ENCODE results near the gene EPHB4.
A peak's percentile ranks its signal among the peaks of the same experiment; 100 is the strongest.
"Not testable (repeated sequence)": the region's sequence is repeated elsewhere in the genome, so short reads cannot be mapped to it uniquely, and the experiment has no call there.

EPHB4 gene

DNA sequence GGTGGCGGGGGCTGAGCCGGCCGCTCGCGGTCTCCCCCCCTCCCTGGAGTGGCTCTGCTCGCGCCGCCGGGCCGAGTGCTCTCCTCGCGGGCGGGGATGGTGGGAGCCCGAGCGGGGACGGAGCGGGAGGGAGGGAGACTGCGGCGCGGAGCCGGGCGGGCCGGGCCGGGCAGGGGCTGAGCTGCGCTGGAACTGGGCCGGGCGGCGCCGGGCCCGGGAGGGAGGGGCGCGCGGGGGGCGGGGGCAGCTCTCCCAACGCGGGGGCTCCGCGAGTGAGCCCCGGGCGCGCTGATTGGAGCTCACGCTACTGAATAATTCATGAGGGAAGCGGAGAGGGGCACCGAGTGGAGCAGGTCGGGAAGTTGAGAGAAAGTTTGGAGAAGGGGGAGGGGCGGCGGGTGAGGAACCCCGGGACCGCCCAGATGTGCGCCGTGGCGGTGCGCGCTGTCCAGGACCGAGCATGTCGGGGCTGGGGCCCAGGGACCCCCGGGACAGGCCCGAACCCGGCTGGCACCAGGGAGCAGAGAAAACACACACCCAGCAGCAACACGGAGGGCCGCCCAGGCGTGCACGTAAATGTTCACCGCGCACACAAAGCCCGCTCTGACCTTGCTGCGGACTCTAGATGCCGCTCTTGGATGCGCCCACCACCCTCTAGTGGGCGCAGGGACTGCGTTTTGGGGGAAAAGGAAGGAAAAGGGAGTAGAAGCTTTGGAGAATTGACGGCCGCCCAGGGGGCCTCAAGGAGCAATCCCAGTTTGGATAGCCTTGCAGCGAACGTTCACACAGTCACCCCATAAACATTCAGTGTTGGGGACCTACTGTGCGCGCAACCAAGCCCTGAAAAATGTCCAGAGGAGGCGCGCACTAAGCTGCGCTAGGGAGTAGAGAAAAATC lies at the start of gene EPHB4:
EPHB4 (minus strand) TSS at position 194 of the 897 bp plus-strand sequence. CDS start 493 bp downstream, outside the sequence.
- no peak for FAIRE-seq

DNA sequence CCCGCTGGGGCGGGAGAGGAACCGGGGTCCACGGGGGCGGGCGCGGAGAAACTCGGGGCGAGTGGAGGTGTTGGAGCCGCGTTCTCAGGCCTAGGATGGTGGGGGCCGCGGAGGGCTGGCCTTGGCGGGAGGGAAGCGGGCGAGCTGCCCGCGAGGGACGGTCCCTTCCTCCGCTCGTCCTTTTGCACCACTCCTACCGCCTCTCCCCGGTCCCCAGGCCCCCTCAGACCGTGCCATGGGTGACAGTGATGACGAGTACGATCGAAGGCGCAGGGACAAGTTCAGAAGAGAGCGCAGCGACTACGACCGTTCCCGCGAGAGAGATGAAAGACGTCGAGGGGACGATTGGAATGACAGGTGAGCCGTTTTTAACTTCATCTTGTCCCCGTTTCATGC lies 48.0 kb upstream of the EPHB4 start:
- FAIRE-seq, result no peak

DNA sequence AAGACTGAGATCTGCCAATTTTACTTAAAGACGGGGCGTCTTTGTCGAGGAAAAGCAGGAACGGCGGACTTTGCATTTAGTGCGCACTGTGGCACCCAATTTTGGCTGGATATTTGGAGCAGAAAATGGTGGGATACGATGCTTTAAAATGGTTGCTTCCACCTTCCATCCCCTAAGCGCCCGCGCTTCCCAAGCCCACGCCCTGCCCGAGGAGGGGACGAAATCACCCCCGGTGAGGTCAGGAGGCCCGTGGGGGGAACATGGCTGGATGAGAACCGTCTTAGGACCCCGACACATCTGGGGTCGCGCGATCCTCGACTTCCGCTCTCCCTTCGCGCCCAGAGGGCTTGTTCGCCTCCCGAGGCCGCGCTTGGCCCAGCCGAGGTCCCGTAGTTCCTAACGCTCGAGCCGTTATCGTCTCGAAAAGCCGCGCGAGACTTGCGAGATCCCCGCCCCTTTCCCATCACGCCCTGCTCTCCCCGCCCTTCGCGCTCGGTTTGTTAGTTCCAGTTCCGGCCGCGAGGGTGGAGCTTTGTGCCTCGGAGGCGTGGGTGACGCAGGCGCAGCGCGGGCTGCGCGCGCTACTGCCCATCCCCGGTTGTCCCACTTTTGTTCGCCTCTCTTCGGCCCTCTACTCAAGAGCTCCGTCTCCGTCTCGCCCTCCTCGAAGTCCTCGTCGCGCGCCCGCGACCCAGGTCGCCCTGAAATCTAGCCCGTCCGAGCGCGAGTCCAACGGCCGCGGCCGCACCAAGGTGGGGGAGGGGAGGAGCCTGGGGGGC lies 47.4 kb upstream of the EPHB4 start, which contains the start of gene SRRT:
SRRT (plus strand) TSS at position 527 of the 779 bp plus-strand sequence. CDS start 488 bp downstream, outside the sequence.
- FAIRE-seq, result peak; percentile 96

DNA sequence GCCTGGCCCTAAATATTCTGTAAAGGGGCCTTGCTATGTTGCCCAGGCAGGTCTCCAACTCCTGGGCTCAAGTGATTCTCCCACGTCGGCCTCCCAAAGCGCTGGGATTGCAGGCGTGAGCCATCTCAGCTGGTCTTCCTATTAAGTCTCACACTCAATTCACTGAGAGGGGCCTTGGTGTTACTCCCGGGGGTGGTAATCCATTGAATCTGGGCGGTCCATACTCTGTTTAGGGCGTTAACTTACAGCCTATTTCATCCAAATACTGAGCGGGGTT lies 46.9 kb upstream of the EPHB4 start:
- FAIRE-seq, result no peak

DNA sequence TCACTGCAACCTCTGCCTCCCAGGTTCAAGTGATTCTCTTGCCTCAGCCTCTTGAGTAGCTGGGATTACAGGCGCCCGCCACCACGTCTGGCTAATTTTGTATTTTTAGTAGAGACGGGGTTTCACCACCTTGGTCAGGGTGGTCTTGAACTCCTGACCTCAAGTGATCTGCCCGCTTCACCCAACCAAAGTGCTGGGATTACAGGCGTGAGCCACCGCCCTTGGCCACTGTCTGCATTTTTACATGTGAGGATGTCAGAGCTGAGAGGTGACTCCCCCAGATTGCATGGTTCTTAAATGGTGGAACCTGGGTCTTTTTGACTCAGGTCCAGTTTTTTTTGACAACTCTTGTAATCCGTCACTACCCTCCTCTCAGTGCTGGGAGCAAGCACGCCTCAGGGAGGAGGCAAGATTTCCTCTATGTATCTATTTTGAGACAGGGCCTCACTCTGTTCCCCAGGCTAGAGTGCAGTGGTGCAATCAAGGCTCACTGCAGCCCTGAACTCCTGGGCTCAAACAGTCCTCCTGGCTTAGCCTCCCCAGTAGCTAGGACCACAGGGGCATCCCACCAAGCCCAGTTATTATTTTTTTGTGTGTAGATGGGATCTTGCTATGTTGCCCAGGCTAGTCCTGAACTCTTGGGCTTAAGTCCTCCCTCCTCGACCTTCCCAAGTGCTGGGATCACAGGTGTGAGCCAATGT lies 46.4 kb upstream of the EPHB4 start:
- FAIRE-seq, result no peak

DNA sequence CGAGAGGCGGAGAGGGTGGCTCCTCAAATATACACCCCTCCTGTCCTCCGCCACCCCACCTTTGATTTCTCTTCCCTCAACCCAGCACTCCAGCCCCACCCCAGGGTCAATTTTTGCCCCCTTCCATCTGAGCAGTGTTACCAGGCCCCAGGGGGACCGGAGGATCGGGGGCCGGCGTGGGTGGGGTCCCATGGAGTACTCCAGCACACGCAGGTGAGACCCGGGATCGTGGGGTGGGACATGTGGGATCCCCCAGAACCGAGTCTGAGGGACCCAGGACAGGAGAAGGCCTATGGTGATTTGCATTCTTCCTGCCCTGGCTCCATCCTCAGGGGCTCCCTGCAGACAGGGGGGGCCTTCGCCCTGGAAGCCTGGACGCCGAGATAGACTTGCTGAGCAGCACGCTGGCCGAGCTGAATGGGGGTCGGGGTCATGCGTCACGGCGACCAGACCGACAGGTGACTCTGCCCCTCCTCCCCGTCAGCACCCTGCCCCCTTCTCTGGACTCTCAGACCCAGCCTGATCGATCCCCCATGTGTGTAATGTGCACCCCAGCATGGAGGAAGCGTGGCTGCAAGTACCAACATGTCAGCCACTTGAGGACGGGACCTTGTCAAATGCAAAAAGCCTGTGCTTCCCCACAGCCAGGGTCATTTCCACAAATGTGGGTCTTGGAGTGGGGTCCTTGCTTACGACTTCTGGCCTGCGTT lies 40.6 kb upstream of the EPHB4 start:
- no peak for FAIRE-seq

DNA sequence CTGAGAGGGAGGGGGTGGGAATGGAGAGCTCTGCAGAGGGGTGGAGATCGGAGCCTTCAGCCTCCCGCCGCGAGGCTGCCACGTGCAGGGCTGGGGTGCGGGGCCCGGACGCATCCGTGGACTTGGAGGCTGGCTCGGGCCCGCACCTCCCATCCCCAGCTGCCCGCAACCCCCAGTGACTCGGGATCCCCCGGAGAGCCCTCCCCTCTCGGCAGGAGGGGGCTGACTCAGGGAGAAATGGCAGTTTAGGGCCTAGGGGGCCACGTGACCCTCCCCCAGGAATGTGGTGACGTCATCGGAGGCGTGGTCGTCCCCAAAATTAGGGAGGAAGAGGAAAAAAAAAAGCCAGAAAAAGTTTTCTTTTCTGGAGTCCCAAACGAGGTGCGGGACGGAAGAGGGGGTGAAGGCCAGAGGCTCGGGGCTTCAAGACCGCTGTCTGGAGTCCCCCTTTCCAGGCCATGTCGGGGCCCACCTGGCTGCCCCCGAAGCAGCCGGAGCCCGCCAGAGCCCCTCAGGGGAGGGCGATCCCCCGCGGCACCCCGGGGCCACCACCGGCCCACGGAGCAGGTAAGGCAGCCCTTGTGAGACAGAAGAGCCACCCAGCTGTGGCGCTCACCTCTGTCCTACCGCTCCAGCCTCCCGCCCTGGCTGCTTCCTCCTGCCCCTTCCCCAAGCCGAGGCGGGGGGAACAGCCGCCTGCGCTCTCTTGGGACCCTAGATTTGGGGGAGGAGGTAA lies 39.9 kb upstream of the EPHB4 start, which contains the start of gene TRIP6:
TRIP6 (plus strand) TSS at position 348 of the 736 bp plus-strand sequence; CDS start at position 459, 111 bp downstream.
- FAIRE-seq, result peak; percentile 91

DNA sequence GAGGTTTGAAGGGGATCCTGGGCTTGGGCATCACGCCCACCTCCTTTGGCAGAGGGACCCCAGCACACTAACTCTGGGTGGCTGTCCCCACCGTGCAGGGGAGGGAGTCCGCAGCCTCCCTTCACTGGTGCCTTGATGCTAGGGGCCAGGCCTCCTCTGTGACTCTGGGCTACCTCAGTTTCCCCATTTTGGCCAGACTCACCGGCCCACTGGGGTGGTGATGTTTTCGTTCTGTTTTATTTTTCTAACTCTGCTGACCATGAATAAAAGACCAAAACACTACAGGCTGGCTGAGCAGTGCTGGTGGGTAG lies 39.4 kb upstream of the EPHB4 start:
- FAIRE-seq, result no peak

DNA sequence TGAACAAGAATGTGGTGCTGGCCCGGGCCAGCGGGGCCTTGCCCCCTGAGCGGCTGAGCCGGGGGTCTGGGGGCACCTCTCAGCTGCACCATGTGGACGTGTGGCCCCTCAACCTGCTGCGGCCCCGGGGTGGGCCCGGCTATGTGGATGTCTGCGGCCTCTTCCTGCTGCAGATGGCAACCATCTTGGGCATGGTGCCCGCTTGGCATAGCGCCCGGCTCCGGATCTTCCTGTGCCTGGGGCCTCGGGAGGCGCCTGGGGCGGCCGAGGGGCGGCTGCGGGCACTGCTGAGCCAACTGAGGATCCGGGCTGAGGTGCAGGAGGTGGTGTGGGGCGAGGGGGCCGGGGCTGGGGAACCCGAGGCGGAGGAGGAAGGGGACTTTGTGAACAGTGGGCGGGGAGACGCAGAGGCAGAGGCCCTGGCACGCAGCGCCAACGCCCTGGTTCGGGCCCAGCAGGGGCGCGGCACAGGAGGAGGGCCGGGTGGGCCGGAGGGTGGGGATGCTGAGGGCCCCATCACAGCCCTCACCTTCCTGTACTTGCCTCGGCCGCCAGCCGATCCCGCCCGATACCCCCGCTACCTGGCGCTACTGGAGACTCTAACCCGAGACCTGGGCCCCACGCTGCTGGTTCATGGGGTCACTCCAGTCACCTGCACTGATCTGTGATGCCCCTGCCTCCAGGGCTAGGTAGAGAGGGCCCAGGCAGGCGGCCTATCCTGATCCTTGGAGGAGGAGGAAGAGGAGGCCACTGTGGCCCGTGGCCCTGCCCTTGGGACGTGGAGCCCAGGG lies 38.8 kb upstream of the EPHB4 start:
- FAIRE-seq, result no peak

DNA sequence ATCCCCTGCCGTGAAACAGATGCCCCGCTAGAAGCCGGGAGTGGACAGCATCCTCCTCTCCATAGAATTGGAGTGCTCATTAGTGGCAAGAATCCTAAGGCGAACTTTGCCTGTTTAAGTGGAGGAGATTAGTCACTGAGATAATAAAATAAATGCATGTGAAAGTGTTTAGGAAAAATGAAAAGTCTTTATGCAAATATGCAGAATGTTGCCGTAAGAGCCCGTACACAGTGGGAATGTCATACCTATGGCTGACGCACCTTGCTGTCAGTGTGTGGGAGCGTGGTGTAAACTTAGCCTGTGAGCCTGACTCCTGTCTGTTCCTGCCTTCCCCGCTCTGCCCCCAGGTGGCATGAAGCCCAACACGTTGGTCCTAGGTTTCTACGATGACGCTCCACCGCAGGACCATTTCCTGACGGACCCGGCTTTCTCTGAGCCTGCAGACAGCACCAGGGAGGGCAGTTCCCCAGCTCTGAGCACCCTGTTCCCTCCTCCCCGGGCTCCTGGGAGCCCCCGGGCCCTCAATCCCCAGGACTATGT lies 38.1 kb upstream of the EPHB4 start:
- FAIRE-seq, result no peak

DNA sequence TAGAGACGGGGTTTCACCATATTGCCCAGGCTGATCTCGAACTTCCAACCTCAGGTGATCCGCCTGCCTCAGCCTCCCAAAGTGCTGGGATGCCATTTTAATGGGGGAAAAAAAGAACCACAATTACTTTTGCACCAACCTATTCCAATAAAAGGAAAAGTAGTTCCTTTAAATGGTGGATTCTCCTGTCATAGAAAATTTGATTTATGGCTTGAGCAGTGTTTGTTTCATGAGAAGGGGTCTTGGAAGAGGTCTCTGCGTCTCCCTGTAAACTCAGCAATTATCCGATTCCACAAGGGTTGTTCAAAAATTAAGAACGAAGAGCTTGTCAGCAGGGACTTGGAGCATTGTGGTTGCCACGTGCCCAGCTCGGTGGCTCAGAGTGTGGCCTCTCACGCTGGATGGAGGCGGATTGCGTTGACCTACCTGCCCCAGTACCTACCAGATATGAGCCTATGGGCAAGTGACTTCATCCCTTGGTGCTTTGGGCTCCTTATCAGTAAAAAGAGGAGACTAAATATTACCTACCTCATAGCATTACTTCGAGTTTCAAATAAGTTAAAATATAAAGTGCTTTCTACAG lies 37.0 kb upstream of the EPHB4 start:
- no peak for FAIRE-seq

DNA sequence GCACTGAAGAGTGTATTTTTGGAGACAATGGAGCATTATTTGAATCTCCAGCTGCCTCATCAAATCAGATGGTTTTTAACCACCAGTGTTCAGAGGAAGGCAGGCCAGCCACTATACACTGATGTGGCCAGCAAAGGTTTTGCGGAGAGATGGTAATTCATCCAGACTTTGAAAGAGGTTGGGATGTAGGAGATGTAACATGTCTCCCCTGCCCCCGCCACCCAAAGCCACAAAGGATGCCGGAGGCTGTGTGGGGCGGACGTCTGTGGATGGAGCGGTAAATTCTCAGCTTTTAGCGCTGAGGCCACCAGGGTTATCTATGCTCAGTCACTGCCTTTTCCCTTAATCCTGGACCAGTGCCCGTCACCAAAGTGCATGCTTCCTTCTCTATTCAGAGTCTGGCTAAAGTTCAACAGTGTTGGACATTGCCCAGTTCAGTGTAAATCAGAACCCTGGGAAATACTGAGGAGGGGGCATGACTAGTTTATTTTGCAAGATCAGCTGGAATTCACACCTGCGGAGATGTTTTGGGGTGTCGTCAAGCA lies 36.2 kb upstream of the EPHB4 start:
- no peak for FAIRE-seq

DNA sequence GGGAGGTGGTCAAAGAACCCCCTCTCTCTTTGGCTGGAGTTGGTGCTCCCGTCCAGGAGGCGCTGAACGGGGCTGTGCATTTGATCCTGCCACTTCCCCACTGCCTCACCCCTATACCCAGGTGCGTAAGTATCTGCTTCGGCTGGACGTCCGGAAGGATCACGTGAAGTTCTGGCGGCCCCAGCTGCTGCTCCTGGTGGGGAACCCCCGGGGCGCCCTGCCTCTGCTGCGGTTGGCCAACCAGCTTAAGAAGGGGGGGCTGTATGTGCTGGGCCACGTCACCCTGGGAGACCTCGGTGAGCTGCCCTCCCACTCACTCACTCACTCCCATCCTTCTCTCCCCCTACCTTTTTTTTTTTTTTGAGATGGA lies 34.3 kb upstream of the EPHB4 start:
- FAIRE-seq, result no peak

DNA sequence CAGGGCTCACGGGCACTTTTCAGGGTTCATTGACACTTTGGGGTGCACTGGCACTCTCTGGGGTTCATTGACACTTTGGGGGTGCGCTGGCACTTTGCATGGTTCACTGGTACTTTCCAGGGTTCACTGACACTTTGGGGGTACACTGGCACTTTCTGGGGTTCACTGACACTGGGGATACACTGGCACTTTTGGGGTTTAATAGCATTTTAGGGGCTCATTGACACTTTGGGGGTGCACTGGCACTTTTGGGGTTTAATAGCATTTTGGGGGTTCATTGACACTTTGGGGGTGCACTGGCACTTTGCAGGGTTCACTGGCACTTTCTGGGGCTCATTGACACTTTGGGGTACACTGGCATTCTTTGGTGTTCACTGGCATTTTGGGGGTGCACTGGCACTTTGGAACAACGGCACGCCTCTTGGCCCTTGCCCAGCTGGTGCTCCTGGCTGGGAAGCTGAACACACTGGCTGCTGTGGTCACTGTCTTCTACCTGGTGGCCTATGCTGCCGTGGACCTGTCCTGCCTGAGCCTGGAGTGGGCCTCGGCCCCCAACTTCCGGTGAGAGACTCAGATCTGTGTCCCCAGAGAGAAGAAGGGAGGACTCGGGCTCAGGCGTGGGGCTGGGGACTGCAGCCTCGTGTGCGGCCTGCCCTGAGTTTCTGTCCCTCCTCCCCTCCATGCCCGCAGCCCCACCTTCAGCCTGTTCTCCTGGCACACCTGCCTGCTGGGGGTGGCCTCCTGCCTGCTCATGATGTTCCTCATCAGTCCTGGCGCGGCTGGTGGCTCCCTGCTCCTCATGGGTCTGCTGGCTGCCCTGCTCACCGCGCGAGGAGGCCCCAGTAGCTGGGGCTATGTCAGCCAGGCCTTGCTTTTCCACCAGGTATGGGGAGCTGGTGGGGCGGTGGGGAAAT lies 33.6 kb upstream of the EPHB4 start:
- FAIRE-seq, result no peak

DNA sequence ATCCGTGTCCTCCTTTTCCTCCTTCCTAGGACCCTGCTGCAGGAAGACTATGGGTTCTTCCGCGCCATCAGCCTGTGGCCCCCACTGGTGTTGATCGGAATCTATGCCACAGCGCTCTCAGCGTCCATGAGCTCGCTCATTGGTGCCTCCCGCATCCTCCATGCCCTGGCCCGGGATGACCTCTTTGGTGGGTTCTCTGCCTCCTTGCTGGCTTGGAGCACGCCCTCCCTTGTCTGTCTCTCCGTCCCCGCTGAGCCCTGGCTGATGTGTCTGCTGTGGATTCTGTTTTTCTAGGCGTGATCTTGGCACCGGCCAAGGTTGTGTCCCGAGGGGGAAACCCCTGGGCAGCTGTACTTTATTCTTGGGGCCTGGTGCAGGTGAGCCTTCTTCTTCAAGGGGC lies 32.5 kb upstream of the EPHB4 start:
- no peak for FAIRE-seq

DNA sequence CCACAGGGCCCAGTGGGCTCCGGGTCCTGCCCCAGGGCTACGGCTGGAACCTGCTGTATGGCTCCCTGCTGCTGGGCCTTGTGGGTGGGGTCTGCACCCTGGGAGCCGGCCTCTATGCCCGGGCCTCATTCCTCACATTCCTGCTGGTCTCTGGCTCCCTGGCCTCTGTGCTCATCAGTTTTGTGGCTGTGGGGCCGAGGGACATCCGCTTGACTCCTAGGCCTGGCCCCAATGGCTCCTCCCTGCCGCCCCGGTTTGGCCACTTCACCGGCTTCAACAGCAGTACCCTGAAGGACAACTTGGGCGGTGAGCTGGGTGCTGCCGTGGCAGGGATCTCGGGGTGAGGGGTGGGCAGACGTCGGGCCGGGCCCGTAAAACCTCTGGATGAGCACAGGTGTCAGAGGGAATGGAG lies 29.6 kb upstream of the EPHB4 start:
- FAIRE-seq, result no peak

DNA sequence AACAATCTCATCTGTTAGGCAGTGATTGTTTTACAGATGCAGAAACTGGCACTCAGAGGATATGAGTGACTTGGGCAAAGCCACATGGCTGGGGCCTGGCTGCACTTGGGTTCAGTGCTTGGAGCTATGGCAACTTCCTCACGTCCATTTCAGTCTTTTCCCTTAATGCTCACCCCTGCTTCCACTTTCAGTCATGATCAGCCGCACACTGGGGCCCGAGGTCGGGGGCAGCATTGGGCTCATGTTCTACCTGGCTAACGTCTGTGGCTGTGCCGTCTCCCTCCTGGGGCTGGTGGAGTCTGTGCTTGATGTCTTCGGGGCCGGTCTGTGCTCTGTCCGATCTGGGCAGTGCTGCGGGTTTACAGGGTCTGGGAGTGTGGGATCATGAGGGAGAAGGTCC lies 28.2 kb upstream of the EPHB4 start:
- no peak for FAIRE-seq

DNA sequence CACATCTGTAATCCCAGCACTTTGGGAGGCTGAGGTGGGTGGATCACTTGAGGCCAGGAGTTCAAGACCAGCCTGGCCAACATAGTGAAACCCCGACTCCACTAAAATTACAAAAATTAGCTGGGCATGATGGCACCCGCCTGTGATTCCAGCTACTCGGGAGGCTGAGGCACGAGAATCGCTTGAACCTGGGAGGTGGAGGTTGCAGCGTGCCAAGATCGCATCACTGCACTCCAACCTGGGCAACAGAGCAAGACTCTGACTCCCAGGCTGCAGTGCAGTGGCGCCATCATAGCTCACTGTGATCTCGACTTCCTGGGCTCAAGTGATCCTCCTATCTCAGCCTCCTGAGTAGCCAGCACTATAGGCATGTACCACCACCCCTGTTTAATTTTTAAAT lies 27.6 kb upstream of the EPHB4 start:
- not testable (repeated sequence) for FAIRE-seq
